Measurements from ENCODE around the gene MYL3. TPM values are rescaled to one million over a fixed set of nuclear protein-coding genes. Genes with fewer than 3 reads are reported as not detected.

The MYL3 gene
- total RNA-seq, 3 donors from 2014 or later = 5.9 to 8.5 (median 6.2) TPM

- intact Hi-C loops (cut with DNase I; ENCODE audit: low total_unique reads) = loop anchor here (5.0 kb wide), 1 partner anchor 315 kb away; no protein-coding TSS in a partner anchor
- no peaks in the 10 kb centered on the region for H3K36me3 ChIP-seq
- TF ChIP-seq CTCF (IDR thresholded peaks at IDR 0.05) (no peak), POLR2AphosphoS5 (IDR thresholded peaks at IDR 0.05) (no peak), POLR2A (IDR thresholded peaks at IDR 0.05) (no peak)
These were observed 31.4 kb downstream of the MYL3 start for GRCh38 chr3:46831841-46832240.

GRCh38 chr3:46831316-46831715 is 31.9 kb downstream of the MYL3 start:
- intact Hi-C loops (cut with DNase I; ENCODE audit: low total_unique reads) = loop anchor here (5.0 kb wide), 1 partner anchor 316 kb away; no protein-coding TSS in a partner anchor
- no peaks in the 10 kb centered on the region for H3K27me3 ChIP-seq
- H3K9me3 ChIP-seq = no peaks in the 10 kb centered on the region
- H3K27ac ChIP-seq = no peak overlapping the region
- H3K4me3 ChIP-seq = no peak overlapping the region
- TF ChIP-seq POLR2AphosphoS5 (IDR thresholded peaks at IDR 0.05) = no peak
- TF ChIP-seq POLR2A (IDR thresholded peaks at IDR 0.05) = no peak
- TF ChIP-seq CTCF (IDR thresholded peaks at IDR 0.05) = no peak
- H3K4me1 ChIP-seq = no peaks in the 10 kb centered on the region
- no peaks in the 10 kb centered on the region for H3K36me3 ChIP-seq
- DNase-seq (ENCODE audit: low spot score in 2 of 2) = no peak

More at GRCh38 chr3:46831841-46832240, 31.4 kb downstream of the MYL3 start:
- H3K27me3 ChIP-seq = no peaks in the 10 kb centered on the region
- no peak overlapping the region for H3K27ac ChIP-seq
- no peaks in the 10 kb centered on the region for H3K9me3 ChIP-seq
- no peak overlapping the region for H3K4me3 ChIP-seq
- no peaks in the 10 kb centered on the region for H3K4me1 ChIP-seq
- DNase-seq (ENCODE audit: low spot score in 2 of 2) = no peak

GRCh38 chr3:46830801-46831200 is 32.4 kb downstream of the MYL3 start:
- Histone ChIP-seq H3K4me3 (no peak overlapping the region), H3K4me1 (no peaks in the 10 kb centered on the region), H3K27ac (no peak overlapping the region), H3K9me3 (no peaks in the 10 kb centered on the region), H3K36me3 (no peaks in the 10 kb centered on the region), H3K27me3 (no peaks in the 10 kb centered on the region)
- intact Hi-C loops (cut with DNase I; ENCODE audit: low total_unique reads) = loop anchor here (5.0 kb wide), 1 partner anchor 316 kb away; no protein-coding TSS in a partner anchor
- no peak for DNase-seq (ENCODE audit: low spot score in 2 of 2)
- TF ChIP-seq POLR2A (IDR thresholded peaks at IDR 0.05) = no peak
- no peak for TF ChIP-seq CTCF (IDR thresholded peaks at IDR 0.05)
- TF ChIP-seq POLR2AphosphoS5 (IDR thresholded peaks at IDR 0.05) = no peak

GRCh38 chr3:46829699-46830208 is 33.5 kb downstream of the MYL3 start:
- no peak overlapping the region for H3K27ac ChIP-seq
- H3K27me3 ChIP-seq = no peaks in the 10 kb centered on the region
- H3K36me3 ChIP-seq = no peaks in the 10 kb centered on the region
- DNase-seq (ENCODE audit: low spot score in 2 of 2) = no peak
- no peak for TF ChIP-seq CTCF (IDR thresholded peaks at IDR 0.05)
- TF ChIP-seq POLR2A (IDR thresholded peaks at IDR 0.05) = no peak
- no peaks in the 10 kb centered on the region for H3K4me1 ChIP-seq
- no peak overlapping the region for H3K4me3 ChIP-seq
- H3K9me3 ChIP-seq = no peaks in the 10 kb centered on the region
- intact Hi-C loops (cut with DNase I; ENCODE audit: low total_unique reads) = loop anchor here (5.0 kb wide), 1 partner anchor 318 kb away; no protein-coding TSS in a partner anchor

- Histone ChIP-seq H3K4me1 (no peaks in the 10 kb centered on the region), H3K36me3 (no peaks in the 10 kb centered on the region), H3K4me3 (no peak overlapping the region), H3K27ac (no peak overlapping the region), H3K27me3 (no peaks in the 10 kb centered on the region), H3K9me3 (no peaks in the 10 kb centered on the region)
- intact Hi-C loops (cut with DNase I; ENCODE audit: low total_unique reads) = no loop called here
- no peak for DNase-seq (ENCODE audit: low spot score in 2 of 2)
- no peak for TF ChIP-seq POLR2AphosphoS5 (IDR thresholded peaks at IDR 0.05)
- TF ChIP-seq CTCF (IDR thresholded peaks at IDR 0.05) = no peak
- no peak for TF ChIP-seq POLR2A (IDR thresholded peaks at IDR 0.05)
These were observed 37.8 kb downstream of the MYL3 start for GRCh38 chr3:46825450-46825849.

Measured in breast epithelium (tissue), 4 donors.